GM19193 (cell line): Measurements from ENCODE around the gene AQP9.

Source experiments
- POLR2A ChIP-seq: IDR thresholded peaks from 4 replicates; pipeline ENCODE4 v1.6.1; 2011; ENCODE audit not compliant: insufficient read depth, insufficient read length; ENCODE audit errors: extremely low read depth

Gene AQP9

DNA sequence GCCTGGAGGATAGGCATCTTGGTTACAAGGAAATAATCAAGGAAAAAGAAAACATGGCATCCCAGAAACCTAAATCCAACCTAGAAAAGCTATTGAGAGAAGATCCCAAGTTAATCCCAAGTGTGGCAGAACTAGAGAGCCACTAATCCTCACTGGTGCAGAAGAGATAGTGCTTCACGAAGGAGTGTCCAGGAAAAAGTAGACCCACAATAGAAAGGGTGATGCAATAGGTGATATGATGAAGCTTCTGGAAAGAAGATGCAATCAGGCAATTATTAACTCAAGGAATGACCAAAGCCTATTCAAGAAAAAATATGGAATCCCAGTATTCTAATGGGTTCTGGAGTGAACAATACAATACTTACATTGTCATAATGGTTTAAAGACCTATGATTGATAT is 95.2 kb downstream of the AQP9 start:
- no peak for TF ChIP-seq POLR2A
